Activated CD4-positive, alpha-beta T cell treated with anti-CD3 and anti-CD28 coated beads, Interleukin-2, amount 50 U/mL, for 1 hour (primary cell): ENCODE results near the gene CXXC4.

Experiments
- DNase-seq: peaks from one replicate; pipeline ENCODE4 v3.0.0-alpha.2; 2020

CXXC4 gene

DNA sequence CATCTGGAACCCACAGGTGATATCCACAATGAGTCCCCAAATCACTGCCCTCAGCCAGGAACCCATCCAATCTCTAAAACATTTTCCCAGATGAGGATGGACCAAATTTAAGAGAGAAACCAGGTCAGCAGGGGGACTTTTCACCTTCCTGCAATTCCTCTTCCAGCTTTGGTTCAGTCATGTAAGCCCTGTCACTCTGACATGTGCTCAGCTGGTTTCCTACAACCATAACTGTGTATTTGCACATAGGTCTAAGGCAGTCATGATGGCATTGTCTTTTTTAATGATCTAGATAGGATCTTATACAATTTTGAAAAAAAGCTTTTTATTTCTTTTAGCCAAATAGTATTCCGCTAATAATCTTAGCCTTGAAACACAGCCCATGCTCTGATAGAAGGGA is 6.5 kb downstream of the CXXC4 start:
- DNase-seq, result no peak

DNA sequence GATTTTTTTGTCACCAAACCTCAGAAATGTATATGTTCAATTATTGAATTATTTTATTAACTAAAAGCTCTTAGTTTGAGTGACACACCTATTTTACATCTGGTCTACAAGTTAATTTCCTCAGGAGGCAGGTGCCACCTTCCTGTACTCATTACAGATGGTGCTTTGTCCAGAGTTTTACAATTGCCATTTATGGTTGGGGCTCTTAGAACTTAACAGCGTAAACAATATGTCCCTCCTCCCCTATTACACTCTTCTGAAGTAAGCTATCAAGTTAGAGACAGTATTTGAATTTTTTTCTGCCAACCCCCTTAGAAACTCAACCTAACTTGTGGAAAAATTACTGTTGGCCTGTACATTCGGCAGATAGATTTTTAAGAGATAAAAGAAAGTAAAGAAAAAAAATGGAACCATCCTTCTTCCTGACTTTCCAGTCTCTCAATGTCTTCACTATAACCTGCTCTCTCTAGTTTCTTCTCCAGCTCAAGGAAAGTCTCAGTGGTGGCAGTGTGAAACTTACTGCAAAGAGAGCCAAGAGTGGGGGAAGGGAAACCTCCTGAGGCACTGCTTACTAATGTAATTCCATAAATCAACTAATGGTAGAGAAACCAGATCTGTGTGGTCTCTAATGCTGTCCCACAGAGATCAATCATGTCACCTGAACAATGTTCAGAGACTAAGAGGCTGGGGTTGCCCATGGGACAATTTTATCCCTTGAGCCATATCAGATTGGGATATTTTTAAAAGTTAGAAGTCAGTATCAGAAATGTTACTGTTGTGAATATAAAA is 7.8 kb downstream of the CXXC4 start:
- DNase-seq, result no peak

DNA sequence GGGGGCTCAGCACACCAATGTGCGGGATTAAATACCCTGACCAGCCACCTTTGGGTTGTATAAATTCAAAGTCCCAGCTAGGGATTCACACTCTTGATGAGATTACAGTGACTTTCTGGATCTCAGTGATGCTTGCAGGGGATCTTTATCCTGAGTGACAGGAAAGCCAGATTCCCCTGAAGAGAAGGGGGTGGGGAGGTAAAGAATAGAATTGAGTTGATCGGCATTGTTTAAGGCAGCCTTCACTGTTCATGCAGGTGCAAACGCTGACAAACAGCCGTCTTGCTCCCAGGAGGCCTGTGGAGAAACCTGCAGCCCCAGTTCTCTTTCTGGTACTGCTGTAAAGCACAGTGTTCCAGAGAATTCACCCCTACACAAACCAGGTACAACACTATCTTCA is 19.0 kb downstream of the CXXC4 start:
- DNase-seq, result no peak

DNA sequence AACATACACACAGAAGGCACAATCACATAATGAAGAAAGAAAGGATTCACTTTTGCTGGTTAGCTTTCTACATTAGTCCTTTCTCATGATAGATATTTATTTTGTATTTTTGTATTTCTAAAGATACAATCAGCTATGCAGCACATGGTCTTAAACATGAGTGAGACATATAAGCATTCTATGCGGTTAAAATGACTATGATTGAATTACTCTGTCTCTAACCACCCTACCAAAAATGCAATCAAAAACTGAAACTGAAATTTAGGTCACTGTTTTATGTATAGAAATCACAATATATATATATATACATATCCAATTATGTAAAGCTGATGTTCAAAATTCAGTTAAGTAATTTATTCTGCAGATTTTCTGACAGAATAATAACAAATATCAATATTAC is 21.9 kb downstream of the CXXC4 start:
- no peak for DNase-seq

DNA sequence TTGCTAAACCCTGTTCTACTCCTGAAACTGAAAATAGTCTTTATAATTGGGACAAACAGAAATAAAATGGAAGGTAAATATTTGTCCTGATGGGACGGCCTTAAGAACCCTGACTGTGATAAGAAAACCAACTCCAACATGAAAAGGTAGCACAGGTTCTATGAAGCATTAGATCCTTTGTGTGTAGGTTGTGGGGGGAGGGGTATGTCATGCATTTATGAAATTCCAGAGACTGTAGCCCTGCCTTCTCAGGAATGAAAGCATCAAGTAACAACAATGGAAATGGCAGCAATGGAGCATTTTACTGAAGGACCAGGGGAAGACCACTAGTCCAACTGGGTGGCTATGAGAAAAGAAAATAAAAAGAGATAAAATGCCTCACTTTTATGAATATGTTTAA is 23.9 kb downstream of the CXXC4 start:
- no peak for DNase-seq

DNA sequence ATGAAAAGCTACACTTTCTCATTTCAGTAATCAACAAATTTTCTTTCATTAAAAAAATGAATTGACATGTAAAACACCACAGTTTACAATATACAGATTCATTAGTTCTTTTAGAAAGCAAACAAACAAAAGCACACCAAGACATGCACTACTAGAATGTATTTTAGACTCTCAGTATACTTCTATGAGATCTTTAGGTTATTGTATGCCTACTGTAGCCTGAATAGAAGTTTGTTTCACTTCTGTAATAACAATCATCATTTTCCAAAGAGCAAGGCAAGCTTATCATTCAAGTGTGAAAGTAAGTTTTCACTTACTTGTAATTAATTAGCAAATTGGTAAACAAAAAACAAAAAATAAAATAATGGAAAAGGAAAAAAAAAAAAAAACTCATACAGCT is 24.9 kb downstream of the CXXC4 start:
- DNase-seq, result no peak

DNA sequence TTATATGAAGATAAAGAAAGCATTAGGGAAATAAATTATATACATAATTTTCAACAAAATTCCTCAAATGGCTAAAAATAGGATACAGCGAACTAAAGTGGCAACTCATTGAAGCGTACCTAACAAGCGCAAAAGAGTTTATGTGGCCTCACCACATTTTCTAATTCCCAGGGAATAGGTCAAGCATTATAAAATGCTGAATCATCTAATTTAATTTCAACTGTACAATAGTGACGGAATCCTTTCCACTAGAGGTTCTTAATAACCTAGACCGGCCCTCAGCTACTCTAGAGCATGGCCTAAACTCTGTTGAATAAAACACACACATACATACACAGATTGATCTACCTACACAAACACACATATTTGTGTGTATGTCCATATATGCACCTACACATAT is 29.1 kb downstream of the CXXC4 start:
- no peak for DNase-seq

DNA sequence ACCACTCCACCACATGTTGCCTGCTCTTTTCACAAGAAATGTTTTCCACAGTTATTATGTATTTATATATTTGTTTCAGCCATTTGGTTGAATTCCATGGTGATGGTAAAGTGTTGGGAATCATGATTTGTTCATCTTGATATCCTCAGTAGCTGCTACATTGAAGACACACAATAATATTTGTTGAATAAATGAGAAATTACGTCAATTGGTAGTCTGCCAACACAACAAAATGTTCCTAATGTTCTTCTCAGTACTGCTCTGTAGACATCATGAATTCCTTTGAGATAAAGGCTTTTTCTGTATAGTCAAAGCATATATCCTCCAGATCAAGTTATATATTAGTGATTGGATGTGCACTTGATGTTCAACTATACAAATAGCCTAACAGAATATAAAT is 29.5 kb downstream of the CXXC4 start:
- no peak for DNase-seq

DNA sequence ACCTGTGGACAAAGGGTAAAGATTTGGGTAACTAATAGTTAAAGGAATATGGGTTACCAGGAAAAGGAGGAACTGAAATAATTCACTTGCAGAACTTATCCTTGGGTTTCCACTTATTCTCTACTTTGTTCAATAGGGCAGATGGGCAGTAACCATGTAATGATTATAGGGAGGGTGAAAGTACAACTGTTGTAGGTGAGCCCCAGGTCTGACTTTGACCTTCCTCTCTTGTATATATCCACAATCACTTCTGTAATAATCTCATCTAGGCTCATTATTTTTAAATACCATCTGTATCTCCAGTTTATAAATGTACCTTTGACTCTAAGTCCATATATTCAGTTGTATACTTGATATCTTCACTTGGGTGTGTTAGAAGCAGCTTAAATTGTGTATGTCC is 32.1 kb downstream of the CXXC4 start:
- no peak for DNase-seq

DNA sequence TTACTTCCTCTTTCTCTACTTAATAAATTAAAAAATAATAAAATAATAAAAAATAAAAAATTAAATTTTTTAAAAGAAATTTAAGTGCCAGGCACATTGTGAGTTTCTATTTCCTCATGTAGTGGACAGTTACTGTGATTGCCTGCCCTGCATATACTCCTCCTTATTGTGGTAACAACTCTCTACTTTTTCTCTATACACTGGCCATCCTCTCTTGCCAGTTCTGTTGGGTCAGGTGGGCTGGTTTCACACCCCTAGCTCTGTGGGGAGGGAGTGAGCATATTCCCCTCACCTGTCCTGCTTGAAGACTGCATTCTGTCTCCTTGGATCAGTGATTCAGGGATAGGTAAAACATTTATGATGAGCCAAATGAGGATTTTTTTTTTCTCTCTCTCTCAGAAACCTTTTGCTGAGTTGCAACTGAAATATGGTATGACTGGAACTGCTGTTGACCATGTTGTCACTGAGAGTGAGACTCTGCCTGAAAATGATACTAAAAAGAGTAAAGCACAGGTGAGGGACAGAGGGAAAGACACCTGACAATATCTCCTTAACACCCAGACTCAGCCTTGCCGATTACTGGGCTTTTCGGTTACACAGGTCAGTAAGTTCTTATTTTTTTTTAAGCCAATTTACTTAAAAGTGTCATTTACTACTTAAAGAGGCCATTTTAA is 37.2 kb downstream of the CXXC4 start:
- DNase-seq, result no peak

DNA sequence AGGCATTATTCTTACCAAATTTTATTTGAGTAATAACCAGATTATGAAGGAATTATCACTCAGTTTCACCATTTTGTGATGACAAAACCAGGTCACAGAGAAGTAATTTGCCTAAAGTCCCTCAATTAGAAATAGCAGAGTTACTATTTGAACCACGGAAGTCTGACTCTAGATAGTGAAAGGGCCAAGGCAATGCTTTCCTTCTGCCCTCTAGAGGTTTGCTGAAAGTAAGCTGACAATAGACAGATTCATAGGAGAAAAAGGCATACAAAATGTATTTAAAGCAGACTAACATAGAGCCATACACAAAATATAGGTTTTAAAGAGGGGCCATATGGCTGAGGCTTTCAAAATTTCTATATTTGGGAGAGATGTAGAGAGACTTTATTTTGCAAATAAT is 43.1 kb downstream of the CXXC4 start:
- DNase-seq, result no peak

DNA sequence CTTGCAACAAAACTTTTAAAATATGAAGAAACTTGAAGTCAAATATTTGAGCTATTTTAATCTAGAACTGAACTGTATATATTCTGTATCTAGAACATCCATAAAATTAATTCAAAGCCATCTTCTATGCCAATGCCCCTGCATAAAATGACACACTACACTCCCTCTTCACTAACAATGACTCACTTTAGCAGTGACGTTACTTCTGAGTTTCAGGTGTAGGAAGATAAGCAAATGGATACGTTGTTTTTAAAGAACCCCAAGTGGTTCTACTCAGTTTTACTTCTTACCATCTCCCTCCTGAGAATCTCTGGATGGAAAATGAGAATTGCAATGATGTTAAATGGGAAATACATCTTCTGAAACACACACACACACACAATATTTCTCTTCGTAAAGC is 45.2 kb downstream of the CXXC4 start:
- no peak for DNase-seq

DNA sequence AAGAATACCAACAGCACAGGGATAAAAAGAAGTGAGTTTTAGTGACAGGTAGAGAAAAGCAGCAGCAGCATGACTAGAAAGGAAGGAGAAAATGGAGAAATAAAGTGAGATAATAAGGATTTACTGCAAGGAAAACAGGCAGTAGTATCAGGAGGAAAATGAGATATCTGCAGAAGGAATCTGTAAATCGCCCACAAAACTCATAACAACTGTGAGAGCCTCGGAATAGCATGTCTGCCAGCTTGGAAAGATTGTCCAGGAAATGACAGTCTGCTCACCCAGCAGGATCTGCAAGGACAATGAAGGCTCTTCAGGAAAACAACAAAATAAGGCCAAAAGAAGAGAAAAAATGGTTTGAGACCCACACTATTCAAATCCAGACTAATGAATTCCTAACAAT is 47.4 kb downstream of the CXXC4 start:
- no peak for DNase-seq

DNA sequence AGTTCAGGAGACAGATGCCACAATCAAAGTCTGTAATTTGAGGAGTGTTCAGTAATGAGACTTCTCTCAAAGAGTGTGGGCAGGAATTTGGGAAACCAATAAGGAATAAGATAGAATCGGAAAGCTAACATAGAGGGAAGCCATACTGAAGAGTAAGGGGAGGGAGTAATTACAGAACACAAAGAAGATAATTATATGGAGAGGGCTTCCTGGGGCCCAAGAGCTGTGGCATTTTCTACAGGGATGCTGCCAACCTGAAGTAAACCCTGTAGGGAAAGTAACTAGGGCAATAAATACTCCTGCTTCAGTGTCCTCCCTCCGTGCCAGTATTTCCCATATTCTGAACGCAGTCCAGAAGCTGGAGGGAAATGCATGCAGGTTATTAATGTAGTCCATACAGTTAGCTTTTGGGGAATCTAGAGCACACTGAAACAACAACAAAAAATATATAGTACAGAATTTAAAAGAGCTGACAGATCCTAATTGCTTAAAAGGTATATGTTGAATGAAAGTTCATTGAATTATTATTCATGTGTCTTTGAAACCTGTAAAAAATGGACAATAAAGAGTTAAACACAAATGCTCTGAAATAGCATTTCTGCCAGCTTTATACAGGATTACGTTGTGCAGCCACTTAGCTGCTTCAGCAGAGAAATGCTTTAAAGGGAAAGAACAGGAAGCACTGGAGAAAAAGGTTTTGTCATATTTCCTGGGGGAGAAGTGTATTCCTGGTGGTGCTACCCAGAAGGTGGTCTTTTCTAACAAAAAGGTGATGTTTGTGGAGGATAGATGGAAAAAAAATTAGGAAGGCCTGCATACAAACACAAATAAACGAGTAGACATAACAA is 48.0 kb downstream of the CXXC4 start:
- no peak for DNase-seq

DNA sequence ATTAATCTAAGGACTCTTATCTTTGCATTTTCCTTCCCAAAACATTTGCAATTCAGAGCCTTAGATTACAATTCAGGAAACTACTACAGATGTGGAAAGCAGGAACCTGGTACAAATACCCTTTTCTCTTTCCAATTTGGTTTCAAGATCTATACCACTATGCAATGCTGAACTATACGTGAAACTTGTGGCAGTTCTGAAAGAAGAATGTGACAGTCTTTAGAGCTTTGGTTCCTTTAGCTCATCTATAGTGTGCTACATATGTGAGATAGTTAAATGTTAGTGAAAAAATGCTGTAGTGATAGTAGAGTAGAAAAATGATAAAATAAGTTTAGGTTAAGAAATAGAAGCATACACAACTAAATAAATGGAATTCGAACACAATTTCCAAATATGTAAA is 50.0 kb downstream of the CXXC4 start:
- DNase-seq, result no peak

DNA sequence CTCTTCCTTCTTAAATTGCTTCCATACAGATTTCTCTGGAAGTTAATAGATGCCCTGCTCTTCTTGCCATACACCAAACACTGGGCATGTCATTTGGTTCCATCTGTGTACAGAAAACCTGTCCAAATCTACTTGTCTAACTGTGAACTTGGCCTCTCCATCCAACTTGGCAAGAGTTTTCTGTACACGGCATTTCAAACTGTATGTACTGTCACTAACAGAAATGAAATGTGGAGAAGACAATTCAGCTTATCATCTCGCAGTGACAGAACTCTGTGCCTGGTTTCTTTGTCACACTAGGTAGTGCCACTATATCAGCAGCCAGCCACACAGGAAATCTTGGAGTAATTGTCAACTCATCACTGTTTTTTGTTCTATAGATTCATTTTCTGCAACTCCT is 58.2 kb downstream of the CXXC4 start:
- DNase-seq, result no peak

DNA sequence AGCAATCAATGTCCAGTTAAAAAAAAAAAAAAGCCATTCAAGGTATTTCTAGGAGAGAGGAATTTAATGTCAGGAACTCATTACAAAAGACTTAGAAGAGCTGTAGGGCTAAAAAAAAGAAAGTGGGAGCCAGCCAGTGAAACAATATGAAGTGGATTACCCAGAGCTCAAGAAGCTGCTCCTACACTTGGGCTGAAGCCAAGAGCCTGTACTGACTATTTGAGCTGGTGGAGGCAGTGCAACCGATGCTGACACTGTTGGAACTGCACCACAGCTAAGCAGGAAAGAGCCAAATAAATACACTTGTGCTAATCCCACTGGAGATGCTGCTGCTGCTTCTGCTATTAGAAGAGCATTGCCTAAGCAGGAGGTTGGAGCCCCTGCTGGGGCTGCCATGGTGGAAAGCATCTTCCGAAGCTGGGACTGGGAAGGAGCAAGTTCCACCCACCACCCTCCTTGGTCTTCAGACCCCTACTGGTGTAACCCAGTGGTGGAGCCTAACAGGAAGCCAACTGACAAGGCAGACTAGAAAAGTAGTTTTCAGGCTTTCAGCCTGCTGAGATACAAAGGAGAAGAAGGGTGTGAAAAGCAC is 65.4 kb downstream of the CXXC4 start:
- DNase-seq, result no peak

DNA sequence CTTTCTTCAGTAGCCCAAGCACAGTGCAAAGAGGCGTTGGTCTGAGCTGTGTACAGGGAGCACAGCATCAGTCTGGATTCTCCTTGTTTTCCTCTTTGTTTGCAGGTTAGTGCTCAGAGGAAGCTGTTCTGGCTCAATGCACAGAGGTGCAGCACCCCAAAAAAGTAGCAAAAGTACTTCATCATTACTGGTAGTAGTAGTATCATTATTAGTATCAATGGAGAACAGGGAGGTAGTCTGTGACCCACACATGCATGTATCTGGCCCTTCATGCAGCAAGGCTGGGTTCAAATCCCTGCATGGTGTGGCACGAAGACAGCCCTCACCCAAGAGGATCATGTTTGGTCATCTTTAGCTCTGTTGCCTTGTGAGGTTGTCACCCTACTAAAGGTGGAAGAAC is 68.7 kb downstream of the CXXC4 start:
- no peak for DNase-seq

DNA sequence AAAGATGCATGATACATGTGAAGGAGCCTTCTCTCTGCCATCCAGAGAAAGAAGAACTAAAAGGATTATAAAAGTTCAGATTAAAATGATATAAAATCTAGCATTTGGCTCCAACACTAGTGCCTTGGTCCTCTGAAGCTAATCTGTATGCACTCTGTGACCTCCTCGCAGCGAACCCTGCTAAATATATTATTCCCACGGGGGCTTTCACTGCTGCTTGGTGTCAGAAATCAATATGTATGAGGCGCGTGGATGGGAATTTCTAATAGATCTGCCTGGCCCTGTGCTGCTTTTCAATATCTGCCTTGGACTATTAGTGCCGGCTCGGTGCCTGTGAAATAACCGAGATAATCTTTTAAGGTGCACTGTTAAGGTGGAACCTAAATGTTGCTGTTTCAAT is 69.7 kb downstream of the CXXC4 start:
- no peak for DNase-seq

DNA sequence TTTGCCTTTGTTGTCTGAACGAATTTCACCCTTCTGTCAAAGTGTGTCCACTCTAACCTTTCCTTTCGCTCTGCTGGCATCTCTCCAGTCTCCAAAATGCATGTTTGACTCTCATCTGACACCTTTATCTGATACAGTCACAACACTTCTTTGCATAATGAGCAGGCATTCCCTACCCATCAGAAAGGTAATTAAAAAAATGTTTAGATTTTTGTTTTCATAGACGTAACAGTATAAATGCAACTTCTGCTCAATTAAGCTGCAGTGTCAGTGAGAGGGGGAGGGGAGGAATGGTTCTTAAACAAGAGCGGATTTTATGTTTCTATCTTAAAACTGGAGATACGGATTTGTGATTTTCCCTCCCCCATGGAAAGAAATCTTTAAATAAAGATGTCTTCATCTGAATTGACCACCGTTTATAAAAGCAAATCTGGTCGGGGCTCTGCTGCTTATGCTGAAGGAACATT is 70.2 kb downstream of the CXXC4 start:
- DNase-seq, result no peak

DNA sequence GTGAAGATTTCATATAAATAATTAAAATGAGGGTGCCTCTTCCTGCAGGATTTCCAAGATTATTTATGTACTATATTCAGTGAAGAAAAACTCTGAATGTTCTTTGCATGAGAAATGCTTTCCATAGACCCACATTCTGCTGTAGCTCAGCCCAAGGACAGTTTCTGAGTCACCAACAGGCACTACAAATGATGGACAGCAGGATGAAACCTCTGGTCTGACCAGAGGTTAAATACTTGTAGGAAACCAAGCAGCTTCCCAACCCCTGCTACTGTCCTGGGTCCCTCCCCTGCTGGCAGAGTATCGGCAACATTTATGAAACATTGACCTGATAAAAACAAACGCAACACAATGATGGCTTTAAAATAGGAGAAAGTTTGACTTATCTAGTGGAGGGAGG is 73.1 kb downstream of the CXXC4 start:
- DNase-seq, result no peak

DNA sequence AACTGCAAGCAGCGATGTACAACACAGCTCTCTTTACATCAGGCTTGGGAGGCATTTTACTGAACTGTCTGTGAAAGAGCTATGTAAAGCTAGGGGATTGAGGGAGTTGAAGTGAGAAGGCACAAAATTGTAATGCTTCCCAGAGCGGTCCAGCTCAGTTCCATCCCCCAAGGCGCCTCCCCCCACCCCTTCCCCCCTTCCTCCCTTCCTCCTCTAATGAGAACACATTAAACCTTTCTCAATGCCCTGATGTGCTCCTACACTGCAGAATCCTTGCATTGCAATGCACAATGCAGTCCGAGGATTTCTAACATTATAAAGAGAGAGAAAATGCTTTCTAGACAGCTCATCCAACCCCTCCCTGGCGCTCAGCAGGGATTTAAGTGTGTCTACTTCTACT is 73.9 kb downstream of the CXXC4 start:
- no peak for DNase-seq
